Mucosa of descending colon (tissue), 3 donors: ENCODE results near the gene NARS2. TPM values are rescaled to one million over a fixed set of nuclear protein-coding genes. Genes with fewer than 3 reads are reported as not detected.

Source experiments
- ATAC-seq: fragments of 200-7000 bp; cut with Tn5 transposase; one replicate; pipeline ENCODE4 v1.9.1; 2020; ENCODE audit warnings: mild to moderate bottlenecking, moderate library complexity
- DNase-seq, 3 donors: peaks; one replicate each; pipeline ENCODE4 v3.0.0-alpha.2; 2020
- H3K36me3 ChIP-seq: fragments of 200-600 bp; one replicate; pipeline ENCODE4 v1.8.0; 2021; ENCODE audit warnings: low read depth, mild to moderate bottlenecking
- H3K4me1 ChIP-seq: fragments of 200-600 bp; one replicate; pipeline ENCODE4 v1.8.0; 2021; ENCODE audit warnings: low read depth, mild to moderate bottlenecking
- H3K4me3 ChIP-seq: fragments of 200-600 bp; one replicate; pipeline ENCODE4 v1.8.0; 2021; ENCODE audit warnings: mild to moderate bottlenecking
- H3K9me3 ChIP-seq: fragments of 200-600 bp; one replicate; pipeline ENCODE4 v1.8.0; 2021; ENCODE audit warnings: mild to moderate bottlenecking
- CTCF ChIP-seq: fragments of 200-600 bp; IDR thresholded peaks from one replicate; pipeline ENCODE4 v1.8.0; 2022; ENCODE audit warnings: antibody characterized with exemption, mild to moderate bottlenecking
- intact Hi-C, 2 donors: fragments of 100-400 bp; cut with DNase I in 1 of 2; cut with micrococcal nuclease in 1 of 2; formaldehyde crosslinking; loops; one replicate each; pipeline versions ENCODE4 v1.11.0 to v1.11.1; 2022; cut with DNase I, micrococcal nuclease
- total RNA-seq, 3 donors: library from RNA; stranded (reverse); fragmentation: NEBNext Ultra II Directional in 2 of 3; extraction: Animal tissue kit (Norgen Biotek cat#: 25700) in 2 of 3; gene quantifications; one replicate each; pipeline versions ENCODE4 v1.2.1 to v1.2.4, GENCODE V29; 2021 to 2023
- donor health status: DM: no; HTN: no; CAD: no; lungs with moderate emphysema.
- donor health status: DM: no; HTN: no; CAD: no.
- donor health status: DM: no; HTN: yes; CAD: no.

Gene NARS2
- total RNA-seq, 3 donors from 2014 or later: 13.1 to 14.0 (median 13.2) TPM

- H3K4me3 ChIP-seq: no peak overlapping the region
- H3K36me3 ChIP-seq: no peaks in the 10 kb centered on the region
- TF ChIP-seq CTCF: no peak
- H3K4me1 ChIP-seq: no peaks in the 10 kb centered on the region
- DNase-seq: no peak
- ATAC-seq: no peak
- H3K9me3 ChIP-seq: no peaks in the 10 kb centered on the region
- intact Hi-C loops: no loop called here
Measured at GRCh38 chr11:78542007-78542406, 32.7 kb downstream of the NARS2 start.

- no peaks in the 10 kb centered on the region for H3K36me3 ChIP-seq
- no peak for ATAC-seq
- H3K4me3 ChIP-seq: no peak overlapping the region
- TF ChIP-seq CTCF: no peak
- no peaks in the 10 kb centered on the region for H3K9me3 ChIP-seq
- no peaks in the 10 kb centered on the region for H3K4me1 ChIP-seq
- no peak for DNase-seq
- intact Hi-C loops: no loop called here
Measured at GRCh38 chr11:78541537-78541936, 33.1 kb downstream of the NARS2 start.

GRCh38 chr11:78540256-78540655 is 34.4 kb downstream of the NARS2 start:
- Histone ChIP-seq H3K9me3 (no peaks in the 10 kb centered on the region), H3K4me3 (no peak overlapping the region), H3K36me3 (no peaks in the 10 kb centered on the region), H3K4me1 (no peaks in the 10 kb centered on the region)
- intact Hi-C loops: no loop called here
- no peak for TF ChIP-seq CTCF
- DNase-seq: no peak
- no peak for ATAC-seq

DNA sequence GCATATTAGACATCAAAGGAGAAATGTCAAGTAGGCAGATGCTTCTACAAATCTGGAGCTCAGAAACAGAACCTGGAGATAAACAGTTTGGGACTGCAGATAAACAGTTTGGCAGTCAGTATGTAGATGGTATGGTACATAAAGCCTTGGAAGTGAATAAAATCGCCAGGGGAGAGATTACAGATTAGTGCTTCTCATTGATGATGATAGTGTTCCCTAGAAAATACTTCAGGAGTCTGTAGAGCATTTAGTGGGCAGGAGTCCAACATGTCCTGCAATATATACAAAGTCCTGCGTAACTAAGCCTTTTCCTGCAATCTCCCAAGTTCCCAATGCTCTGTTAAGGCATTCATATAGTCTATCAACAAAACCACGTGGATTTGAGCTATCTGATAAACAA is 35.2 kb downstream of the NARS2 start:
- DNase-seq: no peak
- no peak for TF ChIP-seq CTCF
- intact Hi-C loops: no loop called here
- no peaks in the 10 kb centered on the region for H3K36me3 ChIP-seq
- no peak for ATAC-seq
- H3K4me3 ChIP-seq: no peak overlapping the region
- no peaks in the 10 kb centered on the region for H3K9me3 ChIP-seq
- H3K4me1 ChIP-seq: no peaks in the 10 kb centered on the region

- no peak for TF ChIP-seq CTCF
- no peak for ATAC-seq
- H3K9me3 ChIP-seq: no peaks in the 10 kb centered on the region
- DNase-seq: no peak
- intact Hi-C loops: no loop called here
- no peak overlapping the region for H3K4me3 ChIP-seq
- no peaks in the 10 kb centered on the region for H3K36me3 ChIP-seq
- no peaks in the 10 kb centered on the region for H3K4me1 ChIP-seq
Measured at GRCh38 chr11:78536933-78537332, 37.7 kb downstream of the NARS2 start.

DNA sequence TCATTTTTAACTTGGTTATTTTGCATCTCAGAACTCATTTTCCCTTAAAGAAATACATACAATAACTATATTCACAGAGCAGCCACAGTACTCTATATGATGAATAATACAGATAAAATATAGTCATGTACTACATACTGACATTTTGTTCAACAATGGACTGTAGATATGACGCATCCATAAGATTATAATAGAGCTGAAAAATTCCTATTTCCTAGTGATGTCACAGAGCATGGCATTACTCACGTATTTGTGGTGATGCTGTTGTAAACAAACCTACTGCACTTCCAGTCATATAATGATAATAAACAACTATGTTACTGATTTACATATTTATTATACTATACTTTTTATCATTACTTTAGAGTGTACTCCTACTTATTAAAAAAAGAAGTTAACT is 38.7 kb downstream of the NARS2 start:
- no peak for TF ChIP-seq CTCF
- DNase-seq: no peak

More for the DNA sequence above, 38.7 kb downstream of the NARS2 start:
- Histone ChIP-seq H3K4me3 (no peak overlapping the region), H3K9me3 (no peaks in the 10 kb centered on the region), H3K4me1 (no peaks in the 10 kb centered on the region), H3K36me3 (no peaks in the 10 kb centered on the region)
- intact Hi-C loops: no loop called here
- ATAC-seq: no peak
